Thyroid gland (tissue), 4 donors: ENCODE results near the gene E2F1.

Experiments used
- CTCF ChIP-seq, 6 experiments: fragments of 200-600 bp in 3 of 6; fragments of 450-650 bp in 3 of 6; sonication (generic) in 3 of 6; IDR thresholded peaks; one replicate each; pipeline ENCODE4 v1.5.1; 2016 to 2019; ENCODE audit warnings: antibody characterized with exemption in 6 of 6, mild to moderate bottlenecking in 2 of 6, inconsistent platforms in 1 of 6, moderate library complexity in 1 of 6
- POLR2A ChIP-seq, 2 donors: fragments of 450-650 bp; IDR thresholded peaks; one replicate each; pipeline ENCODE4 v1.6.1; 2017; ENCODE audit warnings: antibody characterized with exemption in 2 of 2, mild to moderate bottlenecking in 2 of 2, moderate library complexity in 1 of 2

DNA sequence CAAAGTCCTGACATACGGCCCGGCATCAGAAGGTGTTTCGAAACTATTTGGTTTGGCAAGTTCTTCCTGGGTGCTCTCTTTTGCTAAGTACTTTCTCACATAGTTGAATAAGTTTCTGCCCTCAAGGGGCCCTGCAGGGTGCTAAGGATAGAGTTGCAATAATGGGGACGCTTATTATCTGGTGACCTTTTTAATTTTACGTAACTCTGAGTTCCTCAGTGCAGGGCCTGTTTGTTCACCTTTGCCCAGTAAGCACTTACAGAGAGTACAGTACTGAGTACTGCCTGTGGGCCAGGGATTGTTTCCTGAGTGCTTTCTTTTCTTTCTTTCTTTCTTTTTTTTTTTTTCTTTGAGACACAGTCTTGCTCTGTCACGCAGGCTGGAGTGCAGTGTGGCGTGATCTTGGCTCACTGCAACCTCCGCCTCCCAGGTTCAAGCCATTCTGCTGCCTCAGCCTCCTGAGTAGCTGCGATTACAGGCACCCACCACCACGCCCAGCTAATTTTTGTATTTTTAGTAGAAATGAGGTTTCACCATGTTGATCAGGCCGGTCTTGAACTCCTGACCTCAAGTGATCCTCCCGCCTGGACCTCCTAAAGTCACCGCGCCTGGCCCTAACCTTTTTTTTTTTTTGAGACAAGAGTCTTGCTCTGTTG lies 38.4 kb upstream of the E2F1 start:
- TF ChIP-seq CTCF (IDR thresholded peaks at IDR 0.05) (peak in 1 of 6 experiments; percentile 29), POLR2A (IDR thresholded peaks at IDR 0.05) (no peak)
